Endothelial cell of umbilical vein (primary cell): Measurements from ENCODE around the gene MYO16. TPM values are rescaled to one million over a fixed set of nuclear protein-coding genes. Genes with fewer than 3 reads are reported as not detected.

Source experiments
- BruUV-seq: library from RNA; stranded (reverse); fragments of 400-500 nt; replicated peaks from 2 replicates; lab custom pipeline; 2021; lab: Mats Ljungman, UMichigan
- CTCF ChIA-PET: fragments of 300-600, 350-600 bp; sonication (Branson Sonifier 250); formaldehyde crosslinking; loops from one replicate; lab custom pipeline; 2021; ENCODE audit warnings: antibody characterized with exemption, inconsistent platforms; lab: Charles Lee
- POLR2A ChIA-PET: fragments of 300-600, 350-600 bp; sonication (Branson Sonifier 250); formaldehyde crosslinking; loops from one replicate; lab custom pipeline; 2021; ENCODE audit warnings: antibody characterized with exemption, inconsistent platforms; lab: Charles Lee
- DNase-seq: peaks from one replicate; pipeline ENCODE4 v3.0.0-alpha.2; 2011; ENCODE audit warnings: low read depth, low spot score
- FAIRE-seq: peaks from 2 replicates; lab custom pipeline; 2011; peaks lifted over from hg19 to GRCh38; lab: Jason Lieb, UNC
- H2AFZ ChIP-seq: 2 replicates; pipeline ENCODE4 v1.6.0; 2012; ENCODE audit warnings: low read depth, low read length, control low read depth, inconsistent platforms
- H3K27ac ChIP-seq: 2 replicates; pipeline ENCODE4 v1.5.1; 2011; ENCODE audit warnings: low read depth, mild to moderate bottlenecking, control low read depth, low read length, moderate library complexity; ENCODE audit not compliant: insufficient read depth
- H3K27me3 ChIP-seq, 2 experiments: 2 replicates each; pipeline versions ENCODE4 v1.6.0 to v1.6.1; 2011; ENCODE audit warnings: low read length in 2 of 2, mixed read lengths in 1 of 2; ENCODE audit not compliant: control insufficient read depth in 2 of 2, insufficient read depth in 2 of 2
- H3K36me3 ChIP-seq, 2 experiments: 2 replicates in 1 of 2; 3 replicates in 1 of 2; pipeline ENCODE4 v1.5.1; 2011; ENCODE audit warnings: low read length in 2 of 2, mild to moderate bottlenecking in 1 of 2, moderate library complexity in 1 of 2; ENCODE audit not compliant: control insufficient read depth in 2 of 2, insufficient read depth in 2 of 2; ENCODE audit errors: extremely low read depth in 1 of 2
- H3K4me1 ChIP-seq: 3 replicates; pipeline ENCODE4 v1.5.1; 2011; ENCODE audit warnings: mild to moderate bottlenecking, low read length; ENCODE audit not compliant: control insufficient read depth, insufficient read depth; ENCODE audit errors: extremely low read depth
- H3K4me2 ChIP-seq: 2 replicates; pipeline ENCODE4 v1.6.1; 2011; ENCODE audit warnings: low read length, control low read depth, mixed read lengths; ENCODE audit not compliant: insufficient read depth
- H3K4me3 ChIP-seq, 3 experiments: fragments of 200-600 bp in 1 of 3; sonication (generic), shearing (Covaris generic) in 1 of 3; replicated peaks in 1 of 3; 2 replicates each; pipeline ENCODE4 v1.5.1; 2011 to 2016; ENCODE audit warnings: control low read depth in 3 of 3, low read length in 3 of 3, mild to moderate bottlenecking in 2 of 3, inconsistent platforms in 1 of 3, low read depth in 1 of 3, moderate library complexity in 1 of 3; ENCODE audit not compliant: insufficient read depth in 1 of 3
- H3K79me2 ChIP-seq: 2 replicates; pipeline ENCODE4 v1.6.0; 2012; ENCODE audit warnings: low read length, inconsistent platforms; ENCODE audit not compliant: control insufficient read depth, insufficient read depth
- H3K9ac ChIP-seq: replicated peaks from 2 replicates; pipeline ENCODE3; 2011; ENCODE audit warnings: low read length, control low read depth; ENCODE audit not compliant: insufficient read depth; ENCODE audit errors: extremely low read depth
- H3K9me1 ChIP-seq: replicated peaks from 3 replicates; pipeline ENCODE4 v1.6.0; 2011; ENCODE audit warnings: mild to moderate bottlenecking, low read length; ENCODE audit not compliant: control insufficient read depth, insufficient read depth; ENCODE audit errors: extremely low read depth
- H3K9me3 ChIP-seq: replicated peaks from 2 replicates; pipeline ENCODE4 v1.5.1; 2012; ENCODE audit warnings: low read length, inconsistent platforms; ENCODE audit not compliant: control insufficient read depth, insufficient read depth
- H4K20me1 ChIP-seq: replicated peaks from 2 replicates; pipeline ENCODE3; 2011; ENCODE audit warnings: mild to moderate bottlenecking, low read length; ENCODE audit not compliant: control insufficient read depth, insufficient read depth; ENCODE audit errors: extremely low read depth
- EZH2 ChIP-seq: IDR thresholded peaks from 2 replicates; pipeline ENCODE4 v1.6.1; 2012; ENCODE audit warnings: borderline replicate concordance, low read depth, mild to moderate bottlenecking, moderate library complexity, low read length, inconsistent platforms; ENCODE audit not compliant: severe bottlenecking
- FOS ChIP-seq: IDR thresholded peaks from 2 replicates; pipeline ENCODE4 v1.6.1; 2011; ENCODE audit warnings: mild to moderate bottlenecking, low read length, moderate library complexity, borderline replicate concordance; ENCODE audit not compliant: insufficient read depth
- GATA2 ChIP-seq: IDR thresholded peaks from 2 replicates; pipeline ENCODE4 v1.7.0; 2011; ENCODE audit warnings: low read depth, mild to moderate bottlenecking, moderate library complexity, mixed read lengths, low read length; ENCODE audit not compliant: insufficient read length, insufficient read depth
- JUN ChIP-seq: IDR thresholded peaks from 2 replicates; pipeline ENCODE4 v1.6.1; 2011; ENCODE audit warnings: borderline replicate concordance, low read depth; ENCODE audit not compliant: insufficient read length, insufficient read depth
- POLR2A ChIP-seq: IDR thresholded peaks from 2 replicates; pipeline ENCODE4 v1.6.1; 2012; ENCODE audit warnings: low read depth, mild to moderate bottlenecking, control low read depth, low read length
- POLR2AphosphoS5 ChIP-seq: IDR thresholded peaks from 2 replicates; pipeline ENCODE4 v1.6.1; 2012; ENCODE audit warnings: low read depth, mild to moderate bottlenecking, control low read depth, low read length, moderate library complexity; ENCODE audit not compliant: insufficient read depth
- dilution Hi-C: fragments of 300-500 bp; cut with MboI; formaldehyde crosslinking; loops from one replicate; pipeline ENCODE4 v1.15.0; 2019; ENCODE audit warnings: low sequenced_read_pairs; ENCODE audit not compliant: extremely low pct_ligation_motif_present
- intact Hi-C: fragments of 100-400 bp; cut with micrococcal nuclease; formaldehyde crosslinking; loops from one replicate; pipeline ENCODE4 v1.10.0; 2022
- polyA plus RNA-seq, 4 experiments: library from polyadenylated mRNA; depleted of rRNA in 3 of 4; stranded (reverse) in 3 of 4; unstranded in 1 of 4; fragments of >200 nt; gene quantifications; 2 replicates each; pipeline versions ENCODE4 v1.2.1 to v1.2.3, GENCODE V29; 2011 to 2012; ENCODE audit warnings: missing spikeins in 1 of 4
- total RNA-seq: library from RNA; stranded (reverse); gene quantifications from 2 replicates; pipeline ENCODE4 v1.2.3, GENCODE V29; 2021
- TF ChIP-seq, protein P1 (sequence below), 2 donors: IDR thresholded peaks; 1 replicate in 1 of 2; 2 replicates in 1 of 2; pipeline ENCODE4 v1.5.1; 2011; ENCODE audit warnings: low read length in 2 of 2, mild to moderate bottlenecking in 2 of 2, moderate library complexity in 2 of 2, control low read depth in 1 of 2, inconsistent platforms in 1 of 2, low read depth in 1 of 2; ENCODE audit not compliant: insufficient read depth in 1 of 2; ENCODE audit errors: extremely low read depth in 1 of 2
- TF ChIP-seq, protein P2 (sequence below): IDR thresholded peaks from 2 replicates; pipeline ENCODE4 v1.6.1; 2011; ENCODE audit not compliant: insufficient read depth, insufficient read length

MYO16 gene
- total and polyA plus RNA-seq, 2 donors (not counting 3 experiments of a cell fraction or from before 2014, with no cell fraction given): 0.03 to 0.04 TPM

DNA sequence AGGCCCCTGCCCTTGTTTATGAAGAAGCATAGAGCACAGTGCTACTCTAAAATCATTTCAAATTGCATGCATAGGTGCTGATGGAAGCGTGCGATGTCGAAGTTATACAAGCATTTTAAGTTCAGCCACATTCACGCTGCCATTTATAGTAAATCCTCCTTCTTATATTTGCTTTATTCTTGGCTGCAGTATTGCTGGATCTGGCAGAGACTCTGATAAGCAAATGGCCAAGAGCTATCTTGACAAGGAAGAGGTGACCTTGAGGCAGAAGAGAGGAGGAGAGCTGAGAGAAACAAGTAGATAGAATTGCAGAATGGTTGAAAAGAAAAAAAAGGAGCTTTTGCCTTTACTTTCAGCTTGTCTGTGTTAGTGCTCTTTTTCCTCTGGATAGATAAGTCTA lies 18.9 kb upstream of the MYO16 start:
- ChIA-PET POLR2A (no interaction called here), CTCF (no interaction called here)
- Histone ChIP-seq H3K4me3 (no peak overlapping the region), H2AFZ (no peak overlapping the region), H3K9me1 (no peaks in the 10 kb centered on the region), H3K27ac (no peak overlapping the region), H3K4me1 (no peaks in the 10 kb centered on the region), H3K9me3 (peaks cover 2% of the 10 kb centered on the region), H3K4me2 (no peak overlapping the region), H3K27me3 (no peaks in the 10 kb centered on the region), H3K36me3 (no peaks in the 10 kb centered on the region), H3K9ac (no peak overlapping the region), H4K20me1 (no peaks in the 10 kb centered on the region), H3K79me2 (no peaks in the 10 kb centered on the region)
- intact Hi-C loops (no loop called here), dilution Hi-C loops (no loop called here)
- FAIRE-seq: no peak
- no TSS peak for BruUV-seq
- TF ChIP-seq, protein P1, sequence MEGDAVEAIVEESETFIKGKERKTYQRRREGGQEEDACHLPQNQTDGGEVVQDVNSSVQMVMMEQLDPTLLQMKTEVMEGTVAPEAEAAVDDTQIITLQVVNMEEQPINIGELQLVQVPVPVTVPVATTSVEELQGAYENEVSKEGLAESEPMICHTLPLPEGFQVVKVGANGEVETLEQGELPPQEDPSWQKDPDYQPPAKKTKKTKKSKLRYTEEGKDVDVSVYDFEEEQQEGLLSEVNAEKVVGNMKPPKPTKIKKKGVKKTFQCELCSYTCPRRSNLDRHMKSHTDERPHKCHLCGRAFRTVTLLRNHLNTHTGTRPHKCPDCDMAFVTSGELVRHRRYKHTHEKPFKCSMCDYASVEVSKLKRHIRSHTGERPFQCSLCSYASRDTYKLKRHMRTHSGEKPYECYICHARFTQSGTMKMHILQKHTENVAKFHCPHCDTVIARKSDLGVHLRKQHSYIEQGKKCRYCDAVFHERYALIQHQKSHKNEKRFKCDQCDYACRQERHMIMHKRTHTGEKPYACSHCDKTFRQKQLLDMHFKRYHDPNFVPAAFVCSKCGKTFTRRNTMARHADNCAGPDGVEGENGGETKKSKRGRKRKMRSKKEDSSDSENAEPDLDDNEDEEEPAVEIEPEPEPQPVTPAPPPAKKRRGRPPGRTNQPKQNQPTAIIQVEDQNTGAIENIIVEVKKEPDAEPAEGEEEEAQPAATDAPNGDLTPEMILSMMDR (IDR thresholded peaks at IDR 0.05; ENCODE audit: extremely low read depth in 1 of 2, insufficient read depth in 1 of 2, low read depth in 1 of 2, low read length in 2 of 2): no peak
- TF ChIP-seq JUN (no peak), EZH2 (no peak), POLR2A (no peak), FOS (no peak), GATA2 (no peak), POLR2AphosphoS5 (no peak)
- TF ChIP-seq, protein P2, sequence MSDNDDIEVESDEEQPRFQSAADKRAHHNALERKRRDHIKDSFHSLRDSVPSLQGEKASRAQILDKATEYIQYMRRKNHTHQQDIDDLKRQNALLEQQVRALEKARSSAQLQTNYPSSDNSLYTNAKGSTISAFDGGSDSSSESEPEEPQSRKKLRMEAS: no peak
- DNase-seq: no peak
